Subcutaneous adipose tissue (tissue), 4 donors: Measurements from ENCODE around the gene LIPA. TPM values are rescaled to one million over a fixed set of nuclear protein-coding genes. Genes with fewer than 3 reads are reported as not detected.

Experiments used
- total RNA-seq, 4 donors: library from RNA; depleted of rRNA; stranded (reverse); fragments of >200 nt; gene quantifications; one replicate each; pipeline ENCODE4 v1.1.0, GENCODE V29; 2016
- TF ChIP-seq, protein P1 (sequence below): fragments of 450-650 bp; IDR thresholded peaks from one replicate; pipeline ENCODE4 v1.5.1; 2016; ENCODE audit warnings: low read depth, mild to moderate bottlenecking, control low read depth, antibody characterized with exemption, moderate library complexity

LIPA gene
- total RNA-seq, 4 donors from 2014 or later = 77.2 to 1,001 (median 137) TPM

DNA sequence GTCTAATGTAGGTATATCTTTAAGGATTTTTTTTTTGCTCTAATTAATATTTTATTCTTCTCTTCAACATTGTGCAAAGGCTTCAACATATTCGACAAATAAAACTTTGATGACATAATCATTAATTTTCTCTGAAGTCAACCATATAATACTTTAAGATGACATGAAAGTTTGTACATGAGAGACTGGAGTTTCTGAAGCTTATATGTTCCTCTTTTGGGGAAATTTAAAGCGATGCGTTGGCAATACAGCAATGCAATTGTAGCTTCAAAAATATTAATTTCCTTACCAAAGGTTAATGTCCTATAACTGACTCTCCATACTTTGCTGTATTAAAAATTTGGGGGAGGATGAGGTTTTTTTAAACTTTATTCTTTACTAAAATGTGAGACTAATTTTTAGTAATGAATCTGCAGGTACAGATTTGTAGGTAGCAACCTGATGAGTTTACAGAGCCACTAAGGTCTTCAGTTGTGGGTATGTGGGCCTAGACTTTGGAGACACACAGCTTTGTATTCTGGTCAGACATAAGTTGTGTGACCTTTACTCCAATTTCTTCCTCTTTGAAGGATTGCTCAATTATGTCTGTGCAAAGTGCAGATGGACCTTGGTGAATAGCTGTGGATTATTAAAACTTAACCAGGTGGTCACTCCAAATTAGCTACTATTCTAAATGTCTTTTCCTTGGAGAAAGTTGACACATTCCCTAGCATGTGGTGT, 18.0 kb upstream of the LIPA start:
- TF ChIP-seq, protein P1, sequence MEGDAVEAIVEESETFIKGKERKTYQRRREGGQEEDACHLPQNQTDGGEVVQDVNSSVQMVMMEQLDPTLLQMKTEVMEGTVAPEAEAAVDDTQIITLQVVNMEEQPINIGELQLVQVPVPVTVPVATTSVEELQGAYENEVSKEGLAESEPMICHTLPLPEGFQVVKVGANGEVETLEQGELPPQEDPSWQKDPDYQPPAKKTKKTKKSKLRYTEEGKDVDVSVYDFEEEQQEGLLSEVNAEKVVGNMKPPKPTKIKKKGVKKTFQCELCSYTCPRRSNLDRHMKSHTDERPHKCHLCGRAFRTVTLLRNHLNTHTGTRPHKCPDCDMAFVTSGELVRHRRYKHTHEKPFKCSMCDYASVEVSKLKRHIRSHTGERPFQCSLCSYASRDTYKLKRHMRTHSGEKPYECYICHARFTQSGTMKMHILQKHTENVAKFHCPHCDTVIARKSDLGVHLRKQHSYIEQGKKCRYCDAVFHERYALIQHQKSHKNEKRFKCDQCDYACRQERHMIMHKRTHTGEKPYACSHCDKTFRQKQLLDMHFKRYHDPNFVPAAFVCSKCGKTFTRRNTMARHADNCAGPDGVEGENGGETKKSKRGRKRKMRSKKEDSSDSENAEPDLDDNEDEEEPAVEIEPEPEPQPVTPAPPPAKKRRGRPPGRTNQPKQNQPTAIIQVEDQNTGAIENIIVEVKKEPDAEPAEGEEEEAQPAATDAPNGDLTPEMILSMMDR = no peak

DNA sequence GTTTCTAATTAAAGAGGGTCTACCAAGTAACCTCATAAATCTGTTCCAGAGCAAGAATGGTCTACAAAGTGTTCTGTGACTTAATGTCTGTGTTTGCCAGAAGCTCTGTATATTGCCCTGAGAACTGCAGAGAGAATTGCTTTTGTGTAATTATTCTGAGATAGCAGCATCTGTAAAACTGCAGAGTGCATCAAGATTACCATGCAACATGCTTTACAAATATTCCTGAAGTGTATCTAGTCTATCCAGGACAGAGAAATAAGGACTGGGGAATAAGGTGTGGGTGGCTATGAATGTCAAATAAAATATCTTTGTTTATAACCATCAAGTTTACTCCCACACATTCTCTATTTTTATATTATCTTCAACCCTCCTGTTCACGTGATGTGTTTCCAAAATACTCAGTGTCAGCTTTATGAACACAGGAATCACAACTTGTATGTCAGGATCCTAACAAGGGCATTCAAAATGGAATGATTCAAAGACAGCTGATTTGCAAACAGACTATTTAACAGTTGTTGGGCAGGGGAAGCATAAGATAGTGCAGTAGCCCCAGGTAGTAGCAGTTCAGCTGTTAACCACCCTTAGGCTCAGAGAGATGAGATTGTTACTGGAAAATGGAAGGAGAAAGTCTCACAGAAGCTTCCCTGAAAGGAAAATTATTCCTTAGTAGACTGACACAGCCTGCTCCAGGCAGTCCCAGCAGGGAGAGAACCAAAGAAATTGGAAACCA, 15.3 kb upstream of the LIPA start:
- TF ChIP-seq, protein P1 = no peak

DNA sequence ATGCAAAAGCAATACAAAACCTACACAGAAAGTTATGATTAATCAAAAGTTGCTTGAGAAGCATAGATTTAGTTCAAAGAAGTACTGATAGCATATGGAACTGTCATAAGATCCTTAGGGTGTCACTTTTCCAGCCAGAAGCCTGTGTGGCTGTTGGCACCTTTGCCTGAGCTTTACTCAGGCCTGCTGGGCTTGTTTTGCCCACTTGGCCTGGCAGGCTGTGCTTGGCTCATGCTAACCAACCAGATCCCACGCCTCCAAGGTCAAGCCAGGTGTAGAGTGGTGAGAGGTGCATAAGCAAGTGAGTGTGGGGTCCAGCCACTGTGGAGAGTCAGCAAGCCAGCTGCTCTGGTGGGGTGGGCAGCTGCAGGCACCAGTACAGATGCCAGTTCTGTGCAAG, 12.0 kb upstream of the LIPA start:
- TF ChIP-seq, protein P1 = no peak

DNA sequence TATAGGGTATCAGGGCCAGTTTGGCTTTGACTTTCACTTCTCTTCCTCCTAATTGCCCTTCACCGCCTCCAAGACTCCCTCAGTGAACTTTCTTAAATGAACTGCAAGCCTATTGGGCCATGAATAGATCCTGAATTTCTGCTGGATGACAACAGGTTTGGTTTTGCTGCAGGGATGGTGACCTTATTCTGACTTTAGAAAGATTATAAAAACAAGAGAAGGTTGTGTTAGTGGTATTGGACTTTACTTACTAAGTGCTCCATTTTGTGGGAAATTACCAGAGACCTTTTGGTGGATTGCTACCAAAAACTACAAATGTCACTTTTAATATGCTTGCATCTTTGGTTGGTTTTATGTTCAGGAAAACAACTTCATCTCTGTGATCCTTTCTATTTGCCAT, 11.5 kb upstream of the LIPA start:
- TF ChIP-seq, protein P1 = no peak

DNA sequence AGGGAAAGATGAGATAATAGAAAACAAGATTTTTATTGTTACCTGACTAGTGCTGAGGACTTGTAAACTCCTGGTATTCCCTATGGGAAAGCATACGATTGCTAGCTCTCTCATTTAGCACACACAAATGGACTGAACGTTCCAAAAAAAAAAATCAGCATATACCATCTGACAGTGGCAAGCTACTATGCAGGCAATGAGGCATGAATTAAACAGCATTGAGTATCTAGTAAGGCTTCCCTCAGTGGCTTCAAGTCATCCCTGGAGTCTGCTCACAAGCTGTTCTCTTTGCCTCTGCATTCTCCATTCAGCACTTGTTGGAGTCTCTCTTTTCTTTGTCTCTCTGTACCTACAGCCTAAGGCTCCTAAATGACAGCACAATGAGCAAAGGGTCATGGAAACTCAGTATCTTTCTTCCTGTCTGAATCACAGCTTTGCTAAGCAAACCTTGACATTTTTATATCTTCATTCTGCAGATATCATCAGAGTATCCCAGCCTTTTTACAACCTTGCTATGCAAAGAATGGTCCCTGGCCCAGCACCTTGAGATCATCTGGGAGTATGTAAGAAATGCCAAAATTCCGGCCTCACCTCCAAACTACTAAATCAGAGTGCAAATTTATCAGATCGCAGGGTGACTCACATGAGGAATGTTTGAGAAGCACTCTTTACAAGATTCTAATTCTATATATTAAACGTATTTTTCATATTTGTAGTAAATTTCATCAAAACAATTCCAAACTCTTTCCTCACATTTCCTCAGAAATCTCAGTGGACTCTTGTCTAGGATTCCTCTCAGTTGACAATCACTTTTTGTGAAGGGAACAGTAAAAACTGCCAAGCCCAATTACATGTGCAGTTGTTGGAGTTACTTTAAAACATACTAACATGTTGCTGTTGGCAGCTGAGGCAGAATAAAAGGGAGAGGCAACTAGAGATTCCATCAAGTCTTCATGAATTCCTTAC, 10.8 kb upstream of the LIPA start:
- TF ChIP-seq, protein P1 = no peak

DNA sequence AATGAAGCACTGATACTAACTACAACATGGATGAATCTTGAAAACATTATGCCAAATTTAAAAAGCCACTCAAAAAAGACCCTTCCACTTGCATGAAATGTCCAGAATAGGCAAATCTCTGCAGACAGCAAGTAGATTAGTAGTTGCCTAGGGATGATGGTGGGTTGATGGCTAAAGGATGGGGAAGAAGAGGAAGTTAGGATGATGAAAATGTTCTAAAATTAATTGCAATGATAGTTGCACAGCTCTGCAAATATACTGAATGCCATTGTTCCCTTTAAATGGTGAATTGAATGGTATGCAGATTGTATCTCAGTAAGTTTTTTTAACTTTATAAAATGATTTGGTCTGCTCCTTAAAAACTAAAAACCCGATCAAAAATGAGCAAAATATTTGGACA, 7.3 kb upstream of the LIPA start:
- TF ChIP-seq, protein P1 = no peak
